DND-41 (cell line): ENCODE data around the gene OR8B2.
"Not testable (repeated sequence)": the region's sequence is repeated elsewhere in the genome, so short reads cannot be mapped to it uniquely, and the experiment has no call there.

ENCODE experiments used
- ATAC-seq: fragments of 200-7000 bp; cut with Tn5 transposase; 3 replicates; pipeline ENCODE4 v1.9.1; 2021; ENCODE audit warnings: low read depth; ENCODE audit not compliant: insufficient read depth
- DNase-seq: peaks from one replicate; pipeline ENCODE4 v3.0.0-alpha.2; 2020
- H2AFZ ChIP-seq: 2 replicates; pipeline ENCODE4 v1.6.0; 2012; ENCODE audit warnings: low read depth, low read length
- H3K27ac ChIP-seq: 2 replicates; pipeline ENCODE4 v1.5.1; 2012; ENCODE audit warnings: low read length, inconsistent platforms
- H3K27me3 ChIP-seq: fragments of 200-600 bp; sonication (generic); 2 replicates; pipeline ENCODE4 v1.6.0; 2012; ENCODE audit warnings: low read length, mild to moderate bottlenecking, inconsistent platforms; ENCODE audit not compliant: insufficient read depth, poor library complexity
- H3K36me3 ChIP-seq: 2 replicates; pipeline ENCODE4 v1.5.1; 2012; ENCODE audit warnings: low read length, inconsistent platforms; ENCODE audit not compliant: insufficient read depth
- H3K4me1 ChIP-seq: 2 replicates; pipeline ENCODE4 v1.5.1; 2012; ENCODE audit warnings: mild to moderate bottlenecking, low read length; ENCODE audit not compliant: insufficient read depth
- H3K4me2 ChIP-seq: 2 replicates; pipeline ENCODE4 v1.6.0; 2012; ENCODE audit warnings: mild to moderate bottlenecking, moderate library complexity, low read length, inconsistent platforms; ENCODE audit not compliant: insufficient read depth
- H3K4me3 ChIP-seq, 2 experiments: fragments of 200-600 bp in 1 of 2; shearing (Covaris generic) in 1 of 2; 2 replicates each; pipeline ENCODE4 v1.5.1; 2012 to 2016; ENCODE audit warnings: inconsistent platforms in 2 of 2, low read length in 2 of 2, mild to moderate bottlenecking in 2 of 2, low read depth in 1 of 2, moderate library complexity in 1 of 2
- H3K79me2 ChIP-seq: 2 replicates; pipeline ENCODE4 v1.6.0; 2012; ENCODE audit warnings: low read length, inconsistent platforms; ENCODE audit not compliant: insufficient read depth
- H3K9ac ChIP-seq: 2 replicates; pipeline ENCODE4 v1.6.0; 2012; ENCODE audit warnings: low read depth, mild to moderate bottlenecking, inconsistent platforms, low read length, moderate library complexity
- H3K9me3 ChIP-seq: 2 replicates; pipeline ENCODE4 v1.5.1; 2012; ENCODE audit warnings: low read length, moderate library complexity, mild to moderate bottlenecking, inconsistent platforms; ENCODE audit not compliant: insufficient read depth, severe bottlenecking
- H4K20me1 ChIP-seq: 2 replicates; pipeline ENCODE4 v1.6.0; 2012; ENCODE audit warnings: low read length; ENCODE audit not compliant: insufficient read depth
- EZH2 ChIP-seq: IDR thresholded peaks from 3 replicates; pipeline ENCODE4 v1.6.1; 2012; ENCODE audit warnings: borderline replicate concordance, low read depth, mild to moderate bottlenecking, moderate library complexity, low read length, inconsistent platforms; ENCODE audit not compliant: severe bottlenecking
- TF ChIP-seq, protein P1 (sequence below): IDR thresholded peaks from 2 replicates; pipeline ENCODE4 v1.5.1; 2012; ENCODE audit warnings: borderline replicate concordance, low read length, moderate library complexity, mild to moderate bottlenecking; ENCODE audit not compliant: poor library complexity, severe bottlenecking; ENCODE audit errors: extremely low read depth

Gene OR8B2

DNA sequence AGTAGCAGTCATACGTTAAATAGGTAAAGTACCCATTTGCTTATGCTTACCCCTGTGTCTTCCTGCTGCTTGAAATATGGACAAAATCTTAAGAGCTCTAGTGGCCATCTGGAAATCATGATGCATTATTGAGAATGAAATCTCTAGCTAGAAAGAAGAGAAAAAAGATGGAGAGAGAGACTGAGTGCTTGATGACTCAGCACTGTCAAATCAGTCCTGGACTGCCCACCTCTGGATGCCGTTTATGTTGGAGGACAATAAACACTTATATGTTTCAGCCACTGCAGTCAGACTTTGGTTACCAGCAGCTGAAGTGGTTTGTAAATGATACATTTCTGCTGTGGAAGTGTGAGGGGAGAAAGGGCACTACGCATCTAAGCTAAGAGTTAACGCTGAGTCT is 36.7 kb upstream of the OR8B2 start:
- no peaks in the 10 kb centered on the region for H3K36me3 ChIP-seq
- H3K27ac ChIP-seq, result no peak overlapping the region
- H4K20me1 ChIP-seq, result no peaks in the 10 kb centered on the region
- no peaks in the 10 kb centered on the region for H3K4me1 ChIP-seq
- H3K79me2 ChIP-seq, result no peaks in the 10 kb centered on the region
- no peak for DNase-seq
- TF ChIP-seq EZH2, result no peak
- TF ChIP-seq, protein P1, sequence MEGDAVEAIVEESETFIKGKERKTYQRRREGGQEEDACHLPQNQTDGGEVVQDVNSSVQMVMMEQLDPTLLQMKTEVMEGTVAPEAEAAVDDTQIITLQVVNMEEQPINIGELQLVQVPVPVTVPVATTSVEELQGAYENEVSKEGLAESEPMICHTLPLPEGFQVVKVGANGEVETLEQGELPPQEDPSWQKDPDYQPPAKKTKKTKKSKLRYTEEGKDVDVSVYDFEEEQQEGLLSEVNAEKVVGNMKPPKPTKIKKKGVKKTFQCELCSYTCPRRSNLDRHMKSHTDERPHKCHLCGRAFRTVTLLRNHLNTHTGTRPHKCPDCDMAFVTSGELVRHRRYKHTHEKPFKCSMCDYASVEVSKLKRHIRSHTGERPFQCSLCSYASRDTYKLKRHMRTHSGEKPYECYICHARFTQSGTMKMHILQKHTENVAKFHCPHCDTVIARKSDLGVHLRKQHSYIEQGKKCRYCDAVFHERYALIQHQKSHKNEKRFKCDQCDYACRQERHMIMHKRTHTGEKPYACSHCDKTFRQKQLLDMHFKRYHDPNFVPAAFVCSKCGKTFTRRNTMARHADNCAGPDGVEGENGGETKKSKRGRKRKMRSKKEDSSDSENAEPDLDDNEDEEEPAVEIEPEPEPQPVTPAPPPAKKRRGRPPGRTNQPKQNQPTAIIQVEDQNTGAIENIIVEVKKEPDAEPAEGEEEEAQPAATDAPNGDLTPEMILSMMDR, result no peak
- no peak for ATAC-seq
- no peak overlapping the region for H3K4me3 ChIP-seq
- H3K4me2 ChIP-seq, result no peak overlapping the region
- peaks cover 3% of the 10 kb centered on the region for H3K27me3 ChIP-seq
- H3K9me3 ChIP-seq, result no peaks in the 10 kb centered on the region
- H2AFZ ChIP-seq, result no peak overlapping the region
- no peak overlapping the region for H3K9ac ChIP-seq

DNA sequence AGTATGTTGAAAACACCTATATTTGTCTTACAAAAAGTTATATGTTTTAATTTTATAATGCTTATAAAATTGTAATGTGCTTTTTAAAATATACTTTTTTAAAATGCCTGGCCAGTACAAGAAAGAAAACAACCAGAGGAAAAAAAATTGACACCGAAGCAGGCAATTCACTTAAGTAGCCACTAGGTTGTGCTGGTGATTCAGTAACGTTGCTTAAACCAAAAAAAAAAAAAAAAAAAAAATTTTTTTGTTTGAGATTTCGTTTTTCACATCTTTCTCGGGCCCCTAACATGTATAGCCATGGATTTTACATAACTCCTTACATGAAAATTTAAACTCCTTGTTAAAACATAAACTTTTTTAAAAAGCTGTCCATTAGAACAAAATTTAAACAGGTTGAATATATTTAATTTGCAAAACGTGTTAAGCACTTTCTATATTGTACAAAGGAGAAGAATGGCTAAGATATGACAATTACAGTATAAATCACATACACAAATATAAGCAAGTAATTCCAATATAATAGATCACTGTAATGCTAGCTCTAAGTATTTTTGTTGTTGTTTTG is 31.1 kb upstream of the OR8B2 start:
- Histone ChIP-seq H4K20me1 (no peaks in the 10 kb centered on the region), H3K36me3 (no peaks in the 10 kb centered on the region), H3K9ac (no peak overlapping the region), H3K9me3 (no peaks in the 10 kb centered on the region), H2AFZ (no peak overlapping the region), H3K79me2 (no peaks in the 10 kb centered on the region), H3K4me2 (no peak overlapping the region), H3K4me3 (no peak overlapping the region), H3K27ac (no peak overlapping the region), H3K4me1 (no peaks in the 10 kb centered on the region), H3K27me3 (peaks cover 3% of the 10 kb centered on the region)
- ATAC-seq (no peak), DNase-seq (peak; percentile 8)
- TF ChIP-seq EZH2, result no peak
- TF ChIP-seq, protein P1, result peak; percentile 68

DNA sequence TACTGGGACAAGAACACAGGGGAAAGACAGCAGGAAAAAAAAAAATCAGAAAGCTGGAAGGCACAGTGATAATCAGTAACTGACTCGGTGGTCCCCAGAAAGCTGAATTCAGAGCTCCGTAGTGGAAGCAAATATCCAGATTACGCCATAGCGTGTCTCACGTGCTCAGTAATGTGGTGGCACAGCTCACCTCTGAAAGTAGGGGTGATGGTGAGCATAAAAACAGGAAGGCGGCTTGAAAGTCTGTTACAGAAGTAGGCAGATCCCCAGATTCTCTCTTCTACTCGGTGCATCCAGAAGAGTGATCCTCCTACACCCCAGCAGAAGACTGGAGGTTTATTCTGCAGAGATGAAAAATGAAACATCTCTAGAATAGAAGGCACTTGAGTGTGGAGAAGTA is 25.6 kb upstream of the OR8B2 start:
- Histone ChIP-seq H3K9ac (no peak overlapping the region), H3K4me2 (no peak overlapping the region), H3K27ac (no peak overlapping the region), H3K27me3 (peaks cover 7% of the 10 kb centered on the region), H4K20me1 (no peaks in the 10 kb centered on the region), H3K4me1 (no peaks in the 10 kb centered on the region), H3K4me3 (no peak overlapping the region), H3K9me3 (no peaks in the 10 kb centered on the region), H3K36me3 (no peaks in the 10 kb centered on the region), H3K79me2 (no peaks in the 10 kb centered on the region), H2AFZ (no peak overlapping the region)
- DNase-seq (no peak), ATAC-seq (no peak)
- TF ChIP-seq, protein P1, result no peak
- TF ChIP-seq EZH2, result no peak

DNA sequence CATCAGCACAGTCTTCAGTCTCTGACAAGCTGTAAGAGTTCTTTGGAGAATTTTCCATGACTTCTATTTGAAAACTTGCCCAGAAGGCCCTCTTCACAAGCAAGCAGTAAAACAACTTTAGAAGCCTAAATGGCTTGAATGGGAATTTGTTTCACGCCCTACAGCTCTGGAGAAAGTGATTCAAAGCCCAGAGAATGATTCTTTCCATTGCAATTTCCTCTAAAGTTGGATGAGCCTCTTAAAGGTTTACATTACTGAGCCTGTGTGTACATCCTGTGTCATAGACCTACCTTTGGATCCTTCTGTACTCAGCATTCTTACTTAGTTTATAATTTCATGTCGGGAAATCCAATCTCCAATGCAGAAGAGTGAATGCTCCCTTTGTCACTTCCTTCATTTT is 21.3 kb upstream of the OR8B2 start:
- Histone ChIP-seq H3K4me1 (no peaks in the 10 kb centered on the region), H3K9me3 (no peaks in the 10 kb centered on the region), H3K79me2 (no peaks in the 10 kb centered on the region), H3K4me2 (no peak overlapping the region), H3K36me3 (no peaks in the 10 kb centered on the region), H3K27me3 (peaks cover 7% of the 10 kb centered on the region), H3K27ac (no peak overlapping the region), H2AFZ (no peak overlapping the region), H4K20me1 (no peaks in the 10 kb centered on the region), H3K4me3 (no peak overlapping the region), H3K9ac (no peak overlapping the region)
- DNase-seq (no peak), ATAC-seq (no peak)
- TF ChIP-seq EZH2, result no peak
- TF ChIP-seq, protein P1, result no peak

DNA sequence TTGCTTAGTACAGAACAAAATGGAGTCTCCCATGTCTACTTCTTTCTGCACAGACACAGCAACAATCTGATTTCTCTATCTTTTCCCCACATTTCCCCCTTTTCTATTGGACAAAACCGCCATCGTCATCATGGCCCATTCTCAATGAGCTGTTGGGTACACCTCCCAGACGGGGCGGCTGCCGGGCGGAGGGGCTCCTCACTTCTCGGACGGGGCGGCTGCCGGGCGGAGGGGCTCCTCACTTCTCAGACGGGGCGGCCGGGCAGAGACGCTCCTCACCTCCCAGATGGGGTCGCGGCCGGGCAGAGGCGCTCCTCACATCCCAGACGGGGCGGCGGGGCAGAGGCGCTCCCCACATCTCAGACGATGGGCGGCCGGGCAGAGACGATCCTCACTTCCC is 18.9 kb upstream of the OR8B2 start:
- H3K9ac ChIP-seq, H3K4me2 ChIP-seq, H4K20me1 ChIP-seq, H3K4me3 ChIP-seq, ATAC-seq, H3K27ac ChIP-seq, H3K27me3 ChIP-seq, H2AFZ ChIP-seq, H3K9me3 ChIP-seq, DNase-seq, H3K4me1 ChIP-seq, H3K79me2 ChIP-seq, H3K36me3 ChIP-seq: not testable (repeated sequence)
